ENCODE data around the gene PAGE2B.

- no peak for TF ChIP-seq CTCF (IDR thresholded peaks at IDR 0.05)
- no peak for TF ChIP-seq POLR2A (IDR thresholded peaks at IDR 0.05)
Observed at GRCh38 chrX:55026143-55026542, 48.7 kb upstream of the PAGE2B start.
